ENCODE measurements around the gene RPL31.

The RPL31 gene

DNA sequence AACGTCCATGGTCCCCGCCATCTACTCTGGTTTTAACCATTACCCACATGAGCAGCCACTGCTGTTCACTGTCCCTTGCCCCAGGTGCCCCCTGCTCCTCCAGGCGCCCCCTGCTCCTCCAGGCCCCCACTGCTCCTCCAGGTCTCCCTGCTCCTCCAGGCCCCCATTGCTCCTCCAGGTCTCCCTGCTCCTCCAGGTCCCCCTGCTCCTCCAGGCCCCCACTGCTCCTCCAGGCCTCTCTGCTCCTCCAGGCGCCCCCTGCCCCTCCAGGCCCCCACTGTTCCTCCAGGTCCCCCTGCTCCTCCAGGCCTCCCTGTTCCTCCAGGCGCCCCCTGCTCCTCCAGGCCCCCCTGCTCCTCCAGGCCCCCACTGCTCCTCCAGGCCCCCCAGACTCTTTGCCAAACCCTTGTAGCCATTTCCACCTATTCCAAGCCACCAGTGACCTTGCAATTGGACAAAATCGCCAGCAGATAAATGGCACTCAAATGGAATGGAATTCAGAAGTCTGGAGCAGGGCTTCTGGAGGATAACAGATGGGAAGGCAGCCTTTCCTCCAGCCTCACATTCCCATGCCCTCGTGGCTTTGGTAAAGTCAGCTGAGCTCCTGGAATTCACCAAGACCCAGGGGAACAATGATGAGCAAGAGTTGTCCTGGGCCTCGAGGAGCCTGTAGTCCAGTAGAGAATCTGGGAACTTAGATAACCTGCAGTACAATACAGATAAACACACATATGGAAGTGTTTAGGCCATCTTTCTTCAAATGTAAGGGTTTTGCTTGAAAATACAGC is 13.3 kb upstream of the RPL31 start:
- TF ChIP-seq, protein P1, sequence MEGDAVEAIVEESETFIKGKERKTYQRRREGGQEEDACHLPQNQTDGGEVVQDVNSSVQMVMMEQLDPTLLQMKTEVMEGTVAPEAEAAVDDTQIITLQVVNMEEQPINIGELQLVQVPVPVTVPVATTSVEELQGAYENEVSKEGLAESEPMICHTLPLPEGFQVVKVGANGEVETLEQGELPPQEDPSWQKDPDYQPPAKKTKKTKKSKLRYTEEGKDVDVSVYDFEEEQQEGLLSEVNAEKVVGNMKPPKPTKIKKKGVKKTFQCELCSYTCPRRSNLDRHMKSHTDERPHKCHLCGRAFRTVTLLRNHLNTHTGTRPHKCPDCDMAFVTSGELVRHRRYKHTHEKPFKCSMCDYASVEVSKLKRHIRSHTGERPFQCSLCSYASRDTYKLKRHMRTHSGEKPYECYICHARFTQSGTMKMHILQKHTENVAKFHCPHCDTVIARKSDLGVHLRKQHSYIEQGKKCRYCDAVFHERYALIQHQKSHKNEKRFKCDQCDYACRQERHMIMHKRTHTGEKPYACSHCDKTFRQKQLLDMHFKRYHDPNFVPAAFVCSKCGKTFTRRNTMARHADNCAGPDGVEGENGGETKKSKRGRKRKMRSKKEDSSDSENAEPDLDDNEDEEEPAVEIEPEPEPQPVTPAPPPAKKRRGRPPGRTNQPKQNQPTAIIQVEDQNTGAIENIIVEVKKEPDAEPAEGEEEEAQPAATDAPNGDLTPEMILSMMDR (conservative IDR thresholded peaks at IDR 0.05): no peak
- TF ChIP-seq ZFX (IDR thresholded peaks at IDR 0.05): no peak
- H3K27ac ChIP-seq: no peak overlapping the region

DNA sequence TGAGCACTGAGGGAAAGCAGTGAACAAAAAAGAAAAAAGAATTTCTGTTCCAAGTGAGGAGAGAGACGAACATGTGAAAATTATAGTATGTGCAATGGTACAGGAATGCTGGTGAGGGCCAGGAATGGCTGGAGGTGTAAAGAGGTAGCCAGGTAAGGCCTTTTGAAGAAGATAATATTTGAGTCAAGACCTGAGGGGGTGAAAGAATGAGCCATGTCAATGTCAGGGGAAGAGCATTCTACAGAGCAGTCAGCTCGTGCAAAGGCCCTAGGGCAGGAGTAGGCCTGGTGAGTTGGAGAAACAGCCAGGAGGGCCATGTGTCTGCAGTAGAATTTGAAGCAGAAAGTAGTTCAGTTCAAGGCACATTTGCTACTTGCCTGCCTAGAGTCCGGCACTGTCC is 12.4 kb upstream of the RPL31 start:
- TF ChIP-seq, protein P1 (conservative IDR thresholded peaks at IDR 0.05): no peak
- no peak for TF ChIP-seq ZFX (IDR thresholded peaks at IDR 0.05)

DNA sequence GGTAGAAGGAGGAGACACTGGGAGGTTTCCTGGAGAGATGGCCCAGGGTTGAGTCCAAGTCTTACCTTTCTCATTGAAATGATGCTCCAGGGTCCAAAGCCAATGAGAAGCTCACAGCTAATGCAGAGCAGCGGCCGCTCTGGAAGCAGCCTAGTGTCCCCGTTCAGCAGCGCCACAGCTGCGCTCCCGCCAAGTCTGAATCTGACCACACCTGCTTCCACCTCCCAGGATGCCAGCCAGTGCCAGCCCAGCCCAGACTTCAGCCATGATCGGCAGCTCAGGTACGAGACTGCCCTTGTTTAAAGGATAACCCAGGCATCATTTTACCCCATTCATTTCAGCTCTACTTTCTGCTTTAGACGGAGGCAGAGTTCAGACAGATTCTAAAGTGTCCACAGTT is 11.9 kb upstream of the RPL31 start:
- TF ChIP-seq, protein P1 (conservative IDR thresholded peaks at IDR 0.05): no peak
- TF ChIP-seq ZFX (IDR thresholded peaks at IDR 0.05): no peak

More for the DNA sequence above, 12.4 kb upstream of the RPL31 start:
- H3K27ac ChIP-seq: no peak overlapping the region

DNA sequence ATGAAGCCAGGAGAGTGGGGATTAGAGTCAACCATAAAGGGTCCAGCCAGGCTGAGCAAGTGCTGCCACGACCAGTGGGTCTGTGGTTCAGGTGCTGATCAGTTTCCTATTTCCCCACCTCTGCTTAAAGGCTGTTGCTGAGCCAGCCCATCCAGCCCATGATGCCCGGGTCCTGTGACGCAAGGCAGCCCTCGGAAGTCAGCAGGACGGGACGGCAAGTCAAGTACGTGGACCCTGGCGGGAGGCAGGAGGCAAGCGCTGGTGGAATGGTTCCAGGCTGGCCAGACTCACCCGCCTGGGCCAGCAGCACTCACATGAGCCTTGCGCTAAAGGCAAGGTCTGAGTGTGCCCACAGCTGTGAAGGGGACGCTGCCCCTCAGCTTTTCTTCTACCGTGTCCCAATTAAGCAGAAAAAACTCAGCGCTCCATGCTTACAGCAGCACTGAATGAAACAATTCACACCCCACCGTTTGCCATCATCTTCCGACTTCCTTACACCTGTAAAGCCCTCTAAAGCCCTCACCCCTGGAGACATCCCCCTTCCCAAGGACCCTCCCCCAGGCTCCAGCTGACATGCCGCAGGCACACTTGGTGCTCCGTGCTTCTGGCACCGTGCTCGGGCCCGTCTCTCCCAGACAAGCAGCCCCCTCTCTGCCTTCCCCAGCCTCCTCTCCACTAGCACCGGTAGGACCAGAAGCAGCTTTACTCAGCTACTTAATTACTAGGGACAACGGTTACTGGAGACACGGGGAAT is 11.3 kb upstream of the RPL31 start:
- TF ChIP-seq ZFX (IDR thresholded peaks at IDR 0.05): no peak
- TF ChIP-seq, protein P1 (conservative IDR thresholded peaks at IDR 0.05): no peak
- H3K27ac ChIP-seq: no peak overlapping the region

More for the DNA sequence above, 11.9 kb upstream of the RPL31 start:
- H3K27ac ChIP-seq: no peak overlapping the region

DNA sequence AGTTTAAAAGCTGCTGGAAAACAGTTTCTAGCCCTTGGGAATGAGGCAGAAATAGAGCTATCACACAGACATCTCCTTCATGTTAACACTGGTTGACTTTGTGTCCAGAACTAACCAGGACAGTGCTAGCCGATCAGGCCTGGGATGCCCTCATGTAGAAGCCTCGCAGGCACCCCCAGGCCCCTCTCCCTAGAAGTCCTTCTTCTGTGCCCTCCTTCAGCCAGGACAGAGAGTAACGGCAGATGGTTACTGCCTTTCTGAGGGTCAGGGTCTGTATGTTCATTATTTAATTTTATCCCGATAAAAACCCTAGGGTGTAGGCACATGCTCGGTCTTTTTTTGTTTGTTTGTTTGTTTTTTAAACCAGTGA is 10.7 kb upstream of the RPL31 start:
- H3K27ac ChIP-seq: no peak overlapping the region
- TF ChIP-seq, protein P1 (conservative IDR thresholded peaks at IDR 0.05): no peak
- no peak for TF ChIP-seq ZFX (IDR thresholded peaks at IDR 0.05)

DNA sequence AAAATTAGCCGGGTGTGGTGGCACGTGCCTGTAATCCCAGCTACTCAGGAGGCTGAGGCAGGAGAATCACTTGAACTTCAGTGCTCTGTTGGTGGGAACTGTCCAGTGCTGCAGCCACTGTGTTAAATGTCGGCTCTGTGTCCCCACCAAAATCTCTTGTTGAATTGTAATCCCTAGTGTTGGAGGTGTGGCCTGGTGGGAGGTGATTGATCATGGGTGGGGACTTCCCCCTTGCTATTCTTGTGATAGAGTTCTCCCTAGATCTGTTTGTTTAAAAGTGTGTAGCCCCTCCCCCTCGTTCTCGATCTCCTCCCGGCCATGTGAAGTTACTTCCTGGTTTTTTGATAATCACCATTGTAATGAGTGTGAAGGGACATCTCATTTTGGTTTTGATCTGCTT is 9.8 kb upstream of the RPL31 start:
- no peak for TF ChIP-seq ZFX (IDR thresholded peaks at IDR 0.05)
- no peak overlapping the region for H3K27ac ChIP-seq

DNA sequence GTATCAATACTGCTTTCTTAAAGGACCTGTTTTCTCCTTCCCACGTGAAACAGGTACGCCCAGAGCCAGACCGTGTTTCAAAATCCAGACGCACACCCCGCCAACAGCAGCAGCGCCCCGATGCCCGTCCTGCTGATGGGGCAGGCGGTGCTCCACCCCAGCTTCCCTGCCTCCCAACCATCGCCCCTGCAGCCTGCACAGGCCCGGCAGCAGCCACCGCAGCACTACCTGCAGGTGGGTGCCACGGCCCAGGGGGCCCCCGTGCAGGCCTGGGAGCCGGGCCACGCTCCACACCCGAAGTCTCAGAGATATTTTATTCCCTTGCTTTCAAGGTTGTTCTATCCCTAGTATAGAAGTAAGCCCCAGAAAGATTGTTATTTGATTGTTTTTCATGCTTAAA is 8.8 kb upstream of the RPL31 start:
- no peak overlapping the region for H3K27ac ChIP-seq
- TF ChIP-seq, protein P1 (conservative IDR thresholded peaks at IDR 0.05): no peak
- no peak for TF ChIP-seq ZFX (IDR thresholded peaks at IDR 0.05)

Measured in C4-2B (cell line).